RPMI8226 (cell line): ENCODE measurements around the gene VPS45.

ENCODE experiments used
- DNase-seq: peaks from one replicate; pipeline ENCODE4 v3.0.0-alpha.2; 2015

The VPS45 gene

GRCh38 chr1:150076066-150076465 is 8.5 kb downstream of the VPS45 start:
- DNase-seq: no peak

GRCh38 chr1:150076985-150077384 is 9.4 kb downstream of the VPS45 start:
- DNase-seq: no peak

GRCh38 chr1:150080784-150081183 is 13.2 kb downstream of the VPS45 start:
- no peak for DNase-seq

GRCh38 chr1:150082494-150082893 is 14.9 kb downstream of the VPS45 start:
- DNase-seq: no peak

GRCh38 chr1:150083907-150084306 is 16.3 kb downstream of the VPS45 start:
- no peak for DNase-seq

- DNase-seq: no peak
These were observed 17.8 kb downstream of the VPS45 start for GRCh38 chr1:150085406-150085805.

GRCh38 chr1:150087415-150087814 is 19.8 kb downstream of the VPS45 start:
- DNase-seq: no peak

- DNase-seq: peak; percentile 5
These were observed 22.4 kb downstream of the VPS45 start for GRCh38 chr1:150089846-150090520.

- no peak for DNase-seq
These were observed 24.7 kb downstream of the VPS45 start for GRCh38 chr1:150092180-150092791.

- DNase-seq: no peak
These were observed 26.2 kb downstream of the VPS45 start for GRCh38 chr1:150093805-150094204.

GRCh38 chr1:150094734-150095265 is 27.2 kb downstream of the VPS45 start:
- no peak for DNase-seq

- no peak for DNase-seq
These were observed 35.4 kb downstream of the VPS45 start for GRCh38 chr1:150102986-150103385.

GRCh38 chr1:150106341-150106740 is 38.8 kb downstream of the VPS45 start:
- no peak for DNase-seq

- no peak for DNase-seq
These were observed 42.0 kb downstream of the VPS45 start for GRCh38 chr1:150109586-150109985.

- no peak for DNase-seq
These were observed 42.5 kb downstream of the VPS45 start for GRCh38 chr1:150110116-150110515.

GRCh38 chr1:150111670-150112069 is 44.1 kb downstream of the VPS45 start:
- DNase-seq: no peak

GRCh38 chr1:150115121-150115520 is 47.5 kb downstream of the VPS45 start:
- DNase-seq: no peak

- no peak for DNase-seq
These were observed 51.1 kb downstream of the VPS45 start for GRCh38 chr1:150118716-150119115.

- DNase-seq: no peak
These were observed 53.8 kb downstream of the VPS45 start for GRCh38 chr1:150121236-150121862.

GRCh38 chr1:150126811-150127210 is 59.2 kb downstream of the VPS45 start:
- DNase-seq: no peak

- DNase-seq: no peak
These were observed 59.9 kb downstream of the VPS45 start for GRCh38 chr1:150127464-150127863.

- no peak for DNase-seq
These were observed 60.3 kb downstream of the VPS45 start for GRCh38 chr1:150127868-150128267.

GRCh38 chr1:150132372-150132771 is 64.8 kb downstream of the VPS45 start:
- DNase-seq: no peak

- no peak for DNase-seq
These were observed 67.0 kb downstream of the VPS45 start for GRCh38 chr1:150134537-150134936.
